Effector CD8-positive, alpha-beta T cell (primary cell): ENCODE measurements around the gene FLT3LG.
A peak's percentile ranks its signal among the peaks of the same experiment; 100 is the strongest.

Experiments
- DNase-seq: peaks from one replicate; lab custom pipeline; 2025; lab: John Stamatoyannopoulos, UW

Gene FLT3LG

DNA sequence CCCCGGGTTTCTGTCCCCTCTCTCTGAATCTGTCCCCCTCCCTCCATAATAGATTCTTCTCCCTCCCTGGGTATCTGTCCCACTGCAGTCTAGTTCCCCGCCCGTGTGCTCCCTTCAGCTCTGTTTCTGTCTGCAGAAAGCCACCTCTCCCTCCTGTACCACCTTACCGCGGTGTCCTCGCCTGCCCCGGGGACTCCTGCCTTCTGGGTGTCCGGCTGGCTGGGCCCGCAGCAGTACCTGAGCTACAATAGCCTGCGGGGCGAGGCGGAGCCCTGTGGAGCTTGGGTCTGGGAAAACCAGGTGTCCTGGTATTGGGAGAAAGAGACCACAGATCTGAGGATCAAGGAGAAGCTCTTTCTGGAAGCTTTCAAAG, 39.7 kb downstream of the FLT3LG start:
- DNase-seq: no peak

DNA sequence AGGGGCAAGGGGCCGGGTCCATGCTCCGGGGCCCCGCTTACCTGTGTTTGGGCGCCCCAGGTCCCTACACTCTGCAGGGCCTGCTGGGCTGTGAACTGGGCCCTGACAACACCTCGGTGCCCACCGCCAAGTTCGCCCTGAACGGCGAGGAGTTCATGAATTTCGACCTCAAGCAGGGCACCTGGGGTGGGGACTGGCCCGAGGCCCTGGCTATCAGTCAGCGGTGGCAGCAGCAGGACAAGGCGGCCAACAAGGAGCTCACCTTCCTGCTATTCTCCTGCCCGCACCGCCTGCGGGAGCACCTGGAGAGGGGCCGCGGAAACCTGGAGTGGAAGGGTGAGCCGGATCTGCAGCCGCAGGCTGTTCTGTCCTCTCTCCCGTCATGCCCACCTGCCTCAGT, 40.1 kb downstream of the FLT3LG start:
- DNase-seq: no peak

DNA sequence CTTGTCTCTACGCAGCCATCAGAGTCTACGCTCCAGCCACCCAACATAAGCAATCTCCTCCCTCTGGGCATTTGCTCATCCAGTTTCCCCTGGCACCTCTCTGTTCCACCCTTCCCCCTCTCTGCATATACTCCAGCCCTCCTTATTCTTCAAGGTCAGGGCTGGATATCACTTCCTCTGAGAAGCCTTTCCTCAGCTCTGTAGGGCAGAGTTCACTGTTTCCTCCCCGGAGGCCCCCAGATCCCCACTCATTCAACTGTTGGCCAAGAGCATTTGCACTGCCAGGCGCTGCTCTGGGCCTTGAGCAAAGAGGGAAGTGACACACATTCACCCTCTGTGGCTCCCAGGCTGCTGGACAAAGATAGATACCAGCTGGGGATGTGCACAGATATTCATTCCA, 41.8 kb downstream of the FLT3LG start:
- DNase-seq: no peak

DNA sequence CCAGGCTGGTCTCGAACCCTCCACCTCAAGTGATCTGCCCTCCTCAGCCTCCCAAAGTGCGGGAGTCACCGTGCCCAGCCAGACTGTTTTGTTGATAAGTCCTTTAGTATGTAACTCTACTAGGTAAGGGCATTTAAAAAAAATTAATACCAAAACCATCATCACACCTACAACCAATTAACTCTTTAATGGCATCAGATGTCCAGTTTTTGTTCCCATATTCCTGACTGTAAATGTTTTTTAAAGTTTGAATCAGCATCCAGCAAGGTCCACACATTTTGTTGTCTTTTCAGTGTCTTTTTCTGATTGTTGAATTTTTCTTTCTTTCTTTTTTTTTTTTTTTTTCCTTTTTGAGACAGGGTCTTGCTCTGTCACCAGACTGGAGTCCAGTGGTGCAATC, 44.0 kb downstream of the FLT3LG start:
- no peak for DNase-seq

DNA sequence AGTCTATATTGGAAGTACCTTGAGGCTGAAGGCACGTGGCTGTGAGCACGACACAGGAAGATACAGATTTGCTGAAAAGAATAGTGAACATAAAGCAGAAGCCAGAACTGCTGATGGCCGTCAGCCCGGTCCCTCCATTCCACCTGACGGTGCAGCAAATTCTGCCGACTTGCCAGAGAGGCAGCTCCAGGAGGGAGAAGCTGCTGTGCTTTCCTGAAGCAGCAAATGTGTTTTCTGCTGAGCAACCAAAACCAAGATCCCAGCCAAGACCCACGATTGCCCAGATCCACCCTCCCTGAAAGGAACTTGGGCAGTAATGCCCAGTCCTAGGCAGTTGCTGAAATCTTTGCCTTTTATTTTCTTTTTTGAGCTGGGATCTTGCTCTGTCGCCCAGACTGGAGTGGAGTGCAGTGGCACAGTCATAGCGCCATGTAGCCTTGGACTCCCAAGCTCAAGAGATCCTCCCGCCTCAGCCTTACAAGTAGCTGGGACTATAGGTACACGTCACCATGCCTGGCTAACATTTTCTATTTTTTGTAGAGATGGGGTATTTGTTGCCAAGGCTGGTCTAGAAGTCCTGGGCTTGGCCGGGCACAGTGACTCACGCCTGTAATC, 46.8 kb downstream of the FLT3LG start:
- DNase-seq: no peak

DNA sequence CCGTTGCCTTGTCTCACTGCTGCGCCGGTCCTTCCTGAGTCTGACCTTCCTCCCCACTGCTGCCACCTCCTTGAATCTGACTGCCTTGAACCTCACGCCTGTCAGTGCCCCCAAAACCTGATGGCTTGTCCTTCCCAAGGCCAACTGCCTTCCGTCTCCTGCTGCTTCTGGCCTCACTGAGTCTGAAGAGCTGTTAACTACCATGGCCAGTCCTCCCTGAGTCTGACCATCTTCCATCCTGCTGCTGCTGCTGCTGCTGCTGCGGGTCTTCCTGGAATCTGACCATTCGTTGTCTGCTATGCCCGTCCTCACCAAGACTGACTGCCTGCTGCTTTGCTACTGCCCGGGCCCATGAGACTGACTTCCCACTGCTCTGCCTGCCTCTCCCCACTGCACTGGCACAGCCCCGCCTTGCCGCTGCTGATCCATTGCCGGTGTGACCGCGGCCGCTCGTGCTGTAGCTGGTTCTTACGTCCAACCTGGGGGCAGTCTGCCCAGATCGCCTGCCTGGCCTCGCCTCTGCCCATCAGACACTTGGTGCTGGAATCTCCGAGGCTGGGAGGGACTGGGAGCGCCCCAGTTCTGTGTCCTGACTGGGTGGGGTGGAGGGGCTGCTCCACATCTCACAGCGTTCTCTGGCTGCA, 50.9 kb downstream of the FLT3LG start:
- DNase-seq: no peak

DNA sequence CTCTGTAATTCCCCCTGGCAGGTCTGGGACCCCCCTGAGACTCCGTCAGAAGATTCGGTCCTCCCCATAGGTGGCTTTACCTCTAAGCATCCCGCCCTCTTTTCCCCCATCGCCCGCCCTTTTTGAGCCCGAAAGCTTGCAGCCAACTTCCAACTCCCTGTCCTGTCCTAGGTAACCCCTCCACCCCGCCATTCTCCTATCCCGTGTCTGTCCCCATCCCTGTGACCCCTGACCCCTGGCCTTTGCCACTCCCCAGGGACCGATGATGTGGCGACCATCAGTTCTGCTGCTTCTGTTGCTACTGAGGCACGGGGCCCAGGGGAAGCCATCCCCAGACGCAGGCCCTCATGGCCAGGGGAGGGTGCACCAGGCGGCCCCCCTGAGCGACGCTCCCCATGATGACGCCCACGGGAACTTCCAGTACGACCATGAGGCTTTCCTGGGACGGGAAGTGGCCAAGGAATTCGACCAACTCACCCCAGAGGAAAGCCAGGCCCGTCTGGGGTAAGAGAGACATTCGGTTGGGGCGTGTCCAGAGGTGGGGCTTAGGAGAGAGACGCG, 54.3 kb downstream of the FLT3LG start:
- DNase-seq: no peak

DNA sequence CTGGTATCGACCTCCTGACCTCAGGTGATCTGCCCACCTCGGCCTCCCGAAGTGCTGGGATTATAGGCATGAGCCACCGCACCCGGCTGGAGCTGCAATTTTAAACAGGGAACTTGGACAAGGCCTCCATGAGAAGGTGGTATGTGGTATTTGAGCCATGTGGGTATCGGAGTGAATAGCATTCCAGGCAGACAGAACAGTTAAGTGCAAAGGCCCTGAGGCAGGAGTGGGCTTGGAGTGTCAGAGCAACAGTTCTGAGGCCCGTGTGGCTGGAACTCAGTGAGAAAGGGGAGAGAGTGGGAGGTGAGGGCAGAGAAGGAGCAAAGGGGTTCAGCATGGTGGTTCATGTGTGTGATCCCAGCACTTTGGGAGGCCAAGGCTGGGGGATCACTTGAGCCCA, 56.7 kb downstream of the FLT3LG start:
- no peak for DNase-seq

DNA sequence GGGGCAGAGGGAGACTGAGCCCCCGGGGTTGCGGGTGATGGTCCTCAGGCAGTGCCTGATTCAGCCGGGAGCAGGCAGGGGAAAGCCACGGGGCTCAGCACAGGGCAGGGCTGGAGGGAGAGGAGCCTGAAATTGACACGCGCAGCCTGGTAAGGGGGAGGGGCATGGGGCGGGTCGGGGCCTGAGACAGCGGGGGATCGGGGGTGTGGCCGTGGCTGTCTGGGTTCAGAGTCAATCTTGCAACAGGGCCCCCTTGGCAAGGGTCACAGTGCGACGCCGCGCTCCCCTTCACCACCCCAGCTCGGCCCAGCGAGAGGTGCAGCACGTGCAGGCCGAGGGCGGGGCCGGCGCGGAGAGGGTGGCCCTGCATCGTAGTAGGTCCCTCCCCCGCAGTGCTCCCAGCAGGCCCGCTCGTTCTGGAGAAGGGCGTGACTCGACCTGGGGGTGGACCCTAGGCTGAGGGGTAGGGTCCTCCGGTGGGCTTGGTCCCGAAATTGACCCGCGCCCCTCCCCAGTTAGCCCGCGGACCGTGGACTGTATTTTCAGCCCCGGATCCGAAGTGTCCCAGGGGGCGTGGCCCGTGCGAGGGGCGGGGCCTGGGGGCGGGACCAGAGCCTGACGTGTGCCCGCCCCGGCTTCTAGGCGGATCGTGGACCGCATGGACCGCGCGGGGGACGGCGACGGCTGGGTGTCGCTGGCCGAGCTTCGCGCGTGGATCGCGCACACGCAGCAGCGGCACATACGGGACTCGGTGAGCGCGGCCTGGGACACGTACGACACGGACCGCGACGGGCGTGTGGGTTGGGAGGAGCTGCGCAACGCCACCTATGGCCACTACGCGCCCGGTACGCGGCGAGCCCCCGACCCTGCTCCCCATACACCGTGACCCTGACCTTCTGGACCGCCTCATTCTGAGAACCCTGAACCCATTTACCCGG, 59.8 kb downstream of the FLT3LG start:
- peak; percentile 79 for DNase-seq

DNA sequence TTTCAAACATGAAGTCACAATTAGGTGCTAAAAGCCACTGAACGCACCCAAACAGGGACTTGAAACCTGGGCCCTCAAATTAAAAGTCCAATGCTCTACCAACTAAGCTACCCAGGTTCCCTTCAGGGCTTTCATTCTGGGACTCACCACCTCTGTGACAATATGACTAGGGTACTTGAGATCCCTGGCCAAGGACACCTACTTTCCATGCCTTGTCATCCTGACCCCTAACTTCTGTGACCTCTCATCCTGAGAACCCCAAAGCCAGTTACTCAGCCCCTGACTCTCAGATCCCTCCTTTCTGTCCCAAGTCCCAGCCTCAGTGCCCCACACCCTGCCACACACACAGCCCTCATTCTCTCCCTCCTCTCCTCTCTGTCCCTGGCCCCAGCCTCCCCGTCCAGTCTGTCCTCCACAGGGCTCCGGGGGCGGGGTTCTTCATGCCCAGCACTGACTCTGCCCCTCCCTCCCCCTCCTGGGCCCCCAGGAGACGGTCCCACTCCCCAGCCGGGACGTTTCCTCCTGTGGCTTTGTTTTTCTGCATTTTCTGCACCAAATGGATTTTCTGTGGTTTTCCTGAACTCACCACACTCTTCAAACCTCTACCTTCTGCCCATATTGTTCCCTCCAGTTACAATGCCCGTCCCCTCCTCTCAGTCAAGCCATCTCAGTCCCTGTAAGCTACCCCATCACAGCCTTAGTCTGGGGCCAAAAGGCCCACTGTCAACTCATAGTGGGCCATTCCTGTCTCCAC, 60.8 kb downstream of the FLT3LG start:
- DNase-seq: no peak
